Nephron (organoid): ENCODE measurements around the gene NFATC1.

ENCODE experiments used
- H3K27ac Mint-ChIP-seq, 3 experiments: 2 replicates each; pipeline ENCODE4 v1.8.0; 2020; ENCODE audit warnings: mixed read lengths in 3 of 3, mild to moderate bottlenecking in 2 of 3, moderate library complexity in 1 of 3
- H3K27me3 Mint-ChIP-seq: 2 replicates; pipeline ENCODE4 v1.8.0; 2021; ENCODE audit warnings: low read depth, mild to moderate bottlenecking, moderate library complexity, mixed read lengths
- H3K36me3 Mint-ChIP-seq: 2 replicates; pipeline ENCODE4 v1.8.0; 2020; ENCODE audit warnings: low read depth, mixed read lengths
- H3K4me1 Mint-ChIP-seq: 2 replicates; pipeline ENCODE4 v1.8.0; 2020; ENCODE audit warnings: mixed read lengths
- H3K4me3 Mint-ChIP-seq, 3 experiments: 2 replicates each; pipeline ENCODE4 v1.8.0; 2020; ENCODE audit warnings: mild to moderate bottlenecking in 3 of 3, mixed read lengths in 3 of 3, moderate library complexity in 2 of 3
- H3K9me3 Mint-ChIP-seq: 2 replicates; pipeline ENCODE4 v1.8.0; 2020; ENCODE audit warnings: mixed read lengths
- TF ChIP-seq, protein P1 (sequence below), 3 experiments: fragments of 200-600 bp; sonication (generic); IDR thresholded peaks; one replicate each; pipeline ENCODE4 v1.5.0; 2021; ENCODE audit warnings: antibody characterized with exemption in 3 of 3; ENCODE audit not compliant: unreplicated experiment in 3 of 3

NFATC1 gene

GRCh38 chr18:79566771-79567431 is 171.2 kb downstream of the NFATC1 start:
- Mint-ChIP-seq H3K4me3 (peak overlapping the region in 1 of 3 experiments; percentile 41), H3K27ac (peak overlapping the region; percentile 95 to 99 (median 98)), H3K27me3 (peaks cover 8% of the 10 kb centered on the region), H3K4me1 (peaks cover 66% of the 10 kb centered on the region), H3K36me3 (peaks cover under 1% of the 10 kb centered on the region), H3K9me3 (peaks cover 10% of the 10 kb centered on the region)
- TF ChIP-seq, protein P1, sequence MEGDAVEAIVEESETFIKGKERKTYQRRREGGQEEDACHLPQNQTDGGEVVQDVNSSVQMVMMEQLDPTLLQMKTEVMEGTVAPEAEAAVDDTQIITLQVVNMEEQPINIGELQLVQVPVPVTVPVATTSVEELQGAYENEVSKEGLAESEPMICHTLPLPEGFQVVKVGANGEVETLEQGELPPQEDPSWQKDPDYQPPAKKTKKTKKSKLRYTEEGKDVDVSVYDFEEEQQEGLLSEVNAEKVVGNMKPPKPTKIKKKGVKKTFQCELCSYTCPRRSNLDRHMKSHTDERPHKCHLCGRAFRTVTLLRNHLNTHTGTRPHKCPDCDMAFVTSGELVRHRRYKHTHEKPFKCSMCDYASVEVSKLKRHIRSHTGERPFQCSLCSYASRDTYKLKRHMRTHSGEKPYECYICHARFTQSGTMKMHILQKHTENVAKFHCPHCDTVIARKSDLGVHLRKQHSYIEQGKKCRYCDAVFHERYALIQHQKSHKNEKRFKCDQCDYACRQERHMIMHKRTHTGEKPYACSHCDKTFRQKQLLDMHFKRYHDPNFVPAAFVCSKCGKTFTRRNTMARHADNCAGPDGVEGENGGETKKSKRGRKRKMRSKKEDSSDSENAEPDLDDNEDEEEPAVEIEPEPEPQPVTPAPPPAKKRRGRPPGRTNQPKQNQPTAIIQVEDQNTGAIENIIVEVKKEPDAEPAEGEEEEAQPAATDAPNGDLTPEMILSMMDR (IDR thresholded peaks at IDR 0.05; ENCODE audit: unreplicated experiment in 3 of 3) = no peak

GRCh38 chr18:79567481-79568147 is 171.9 kb downstream of the NFATC1 start:
- Mint-ChIP-seq H3K9me3 (peaks cover 15% of the 10 kb centered on the region), H3K4me3 (peak overlapping the region; percentile 17 to 66 (median 31)), H3K4me1 (peaks cover 72% of the 10 kb centered on the region), H3K27ac (peak overlapping the region; percentile 95 to 99 (median 98)), H3K27me3 (peaks cover 12% of the 10 kb centered on the region), H3K36me3 (peaks cover 7% of the 10 kb centered on the region)
- TF ChIP-seq, protein P1 (IDR thresholded peaks at IDR 0.05; ENCODE audit: unreplicated experiment in 3 of 3) = no peak

DNA sequence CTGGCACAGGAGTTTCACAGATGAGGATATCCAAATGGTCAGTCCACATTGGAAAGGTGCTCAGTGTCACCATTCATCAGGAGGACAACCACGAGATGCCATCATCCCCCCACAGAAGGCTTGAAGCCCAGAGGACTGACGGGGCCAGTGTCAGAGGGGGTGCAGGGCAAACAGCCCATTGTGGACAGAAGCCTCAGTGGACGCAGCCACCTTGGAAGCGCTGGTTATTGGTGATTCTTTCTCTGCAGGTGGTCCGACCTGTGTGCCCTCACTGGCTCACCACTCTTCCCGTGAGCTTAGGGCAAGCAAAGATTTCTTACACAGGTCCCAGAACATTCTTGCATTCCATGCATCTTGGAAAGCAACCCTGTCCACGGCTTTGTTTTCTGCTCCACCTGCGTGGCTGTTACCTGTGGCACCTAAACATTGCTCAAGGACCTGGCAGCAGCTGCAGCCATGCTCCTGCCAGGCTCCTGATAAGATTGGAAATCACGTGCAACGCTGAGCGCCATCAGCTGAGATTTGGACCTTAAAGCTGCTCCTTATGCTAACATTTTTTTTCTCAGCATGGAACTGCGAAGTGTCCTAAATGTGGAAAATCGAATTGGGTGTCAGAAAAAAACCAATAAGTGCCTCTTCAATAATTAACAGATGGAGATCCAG is 172.9 kb downstream of the NFATC1 start:
- peaks cover 18% of the 10 kb centered on the region for H3K9me3 Mint-ChIP-seq
- TF ChIP-seq, protein P1 (IDR thresholded peaks at IDR 0.05; ENCODE audit: unreplicated experiment in 3 of 3) = no peak
- peaks cover 66% of the 10 kb centered on the region for H3K4me1 Mint-ChIP-seq
- peaks cover 12% of the 10 kb centered on the region for H3K27me3 Mint-ChIP-seq
- peaks cover 7% of the 10 kb centered on the region for H3K36me3 Mint-ChIP-seq
- peak overlapping the region; percentile 95 to 99 (median 98) for H3K27ac Mint-ChIP-seq
- no peak overlapping the region for H3K4me3 Mint-ChIP-seq

- TF ChIP-seq, protein P1 (IDR thresholded peaks at IDR 0.05; ENCODE audit: unreplicated experiment in 3 of 3) = no peak
- H3K9me3 Mint-ChIP-seq = peaks cover 18% of the 10 kb centered on the region
- H3K27me3 Mint-ChIP-seq = peaks cover 12% of the 10 kb centered on the region
- peaks cover 7% of the 10 kb centered on the region for H3K36me3 Mint-ChIP-seq
- peak overlapping the region in 1 of 3 experiments; percentile 3 for H3K4me3 Mint-ChIP-seq
- peaks cover 68% of the 10 kb centered on the region for H3K4me1 Mint-ChIP-seq
- H3K27ac Mint-ChIP-seq = peak overlapping the region; percentile 40 to 98 (median 74)
Observed at GRCh38 chr18:79569720-79570119, 174.0 kb downstream of the NFATC1 start.

DNA sequence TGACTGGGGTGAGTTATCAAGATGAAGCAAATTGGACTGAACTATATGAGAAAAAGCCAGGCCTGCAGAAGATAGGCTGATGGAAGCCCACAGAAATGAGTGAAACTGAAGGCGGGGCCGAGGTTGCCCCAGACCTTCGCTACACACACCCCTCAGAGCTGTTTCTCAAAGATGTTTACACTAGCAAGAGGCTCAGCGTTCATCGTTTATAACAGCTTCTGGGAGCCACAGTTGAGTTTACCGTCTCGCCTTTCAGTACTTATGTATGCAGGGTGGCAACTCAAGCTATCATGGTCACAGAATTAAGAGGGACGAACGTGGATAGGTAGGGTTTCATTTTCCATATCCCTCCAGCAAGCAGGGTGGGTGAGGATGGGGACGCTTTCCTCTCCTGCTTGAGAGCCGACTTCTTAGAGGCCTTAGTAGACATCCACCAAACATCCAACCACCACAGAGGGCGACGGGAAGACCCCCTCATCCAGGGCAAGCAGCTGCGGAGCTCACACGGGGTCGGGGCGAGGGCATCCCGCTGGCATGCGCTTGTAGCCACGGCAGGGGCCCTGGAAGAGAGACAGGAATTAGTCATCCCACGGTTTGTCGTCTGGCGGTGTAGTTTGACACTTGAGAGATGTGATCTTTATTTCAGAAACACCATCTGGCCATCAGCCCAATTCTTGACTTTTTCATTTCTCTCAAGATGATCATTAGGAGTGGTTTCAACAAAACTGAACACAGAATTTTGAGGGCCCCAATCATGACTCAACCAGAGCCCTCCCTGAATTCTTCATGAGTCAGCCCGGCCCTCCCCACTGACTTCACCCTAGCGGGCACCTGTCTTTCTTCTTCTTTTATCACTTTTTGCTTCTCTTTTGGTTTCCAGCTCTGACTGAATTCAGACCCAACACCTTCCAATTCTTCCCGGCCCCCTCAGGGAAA is 174.8 kb downstream of the NFATC1 start:
- TF ChIP-seq, protein P1 (IDR thresholded peaks at IDR 0.05; ENCODE audit: unreplicated experiment in 3 of 3) = no peak
- peaks cover 7% of the 10 kb centered on the region for H3K36me3 Mint-ChIP-seq
- H3K27ac Mint-ChIP-seq = peak overlapping the region; percentile 40 to 98 (median 74)
- H3K27me3 Mint-ChIP-seq = peaks cover 12% of the 10 kb centered on the region
- H3K9me3 Mint-ChIP-seq = peaks cover 18% of the 10 kb centered on the region
- peaks cover 73% of the 10 kb centered on the region for H3K4me1 Mint-ChIP-seq
- peak overlapping the region in 2 of 3 experiments; percentile 3 to 50 for H3K4me3 Mint-ChIP-seq
